RWPE1 (cell line): Measurements from ENCODE around the gene PCBP3.
"Not testable (repeated sequence)": the region's sequence is repeated elsewhere in the genome, so short reads cannot be mapped to it uniquely, and the experiment has no call there.

Experiments used
- CTCF ChIA-PET: fragments of 350-600 bp; sonication (Branson Sonifier 250); formaldehyde crosslinking; extraction: SDS; loops from one replicate; lab custom pipeline; 2021; lab: Yijun Ruan, JAX
- POLR2A ChIA-PET: fragments of 400-600 bp; formaldehyde crosslinking; extraction: SDS; loops from one replicate; lab custom pipeline; 2020; ENCODE audit warnings: antibody characterized with exemption; ENCODE audit not compliant: low non-redundant PET; lab: Yijun Ruan, JAX
- DNase-seq: peaks from one replicate; pipeline ENCODE4 v3.0.0; 2012; ENCODE audit warnings: low spot score
- H3K27ac ChIP-seq: fragments of 450-650 bp; 2 replicates; pipeline ENCODE4 v1.5.1; 2017
- TF ChIP-seq, protein P1 (sequence below): fragments of 450-650 bp; conservative IDR thresholded peaks from 2 replicates; pipeline ENCODE4 v1.5.1; 2017; ENCODE audit warnings: low read depth, mild to moderate bottlenecking

Gene PCBP3

DNA sequence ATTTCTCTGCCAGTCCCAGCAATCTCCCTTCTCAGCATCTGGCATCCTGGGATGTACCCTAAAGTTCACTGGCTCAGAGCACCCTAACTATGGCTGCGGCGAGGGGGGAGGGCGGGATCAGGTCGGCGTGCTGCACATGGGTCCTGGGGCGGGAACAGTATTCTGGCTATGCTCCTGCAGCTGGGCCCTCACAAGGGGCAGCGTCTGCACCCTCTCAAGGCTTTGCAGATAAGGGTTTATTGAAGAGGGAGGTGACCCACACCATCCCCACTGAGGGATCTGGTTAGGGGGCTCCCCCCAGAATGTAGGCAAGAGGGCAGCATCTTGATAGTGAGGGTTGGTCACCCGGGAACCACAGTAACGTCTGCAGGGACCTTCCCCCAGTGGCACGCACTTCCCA, 44.9 kb upstream of the PCBP3 start:
- no peak for DNase-seq
- POLR2A ChIA-PET: no interaction called here
- CTCF ChIA-PET: interaction anchor here (1.0 kb wide), 1 partner anchor 43 kb away, joined by 3 read pairs; no protein-coding TSS in a partner anchor
- TF ChIP-seq, protein P1, sequence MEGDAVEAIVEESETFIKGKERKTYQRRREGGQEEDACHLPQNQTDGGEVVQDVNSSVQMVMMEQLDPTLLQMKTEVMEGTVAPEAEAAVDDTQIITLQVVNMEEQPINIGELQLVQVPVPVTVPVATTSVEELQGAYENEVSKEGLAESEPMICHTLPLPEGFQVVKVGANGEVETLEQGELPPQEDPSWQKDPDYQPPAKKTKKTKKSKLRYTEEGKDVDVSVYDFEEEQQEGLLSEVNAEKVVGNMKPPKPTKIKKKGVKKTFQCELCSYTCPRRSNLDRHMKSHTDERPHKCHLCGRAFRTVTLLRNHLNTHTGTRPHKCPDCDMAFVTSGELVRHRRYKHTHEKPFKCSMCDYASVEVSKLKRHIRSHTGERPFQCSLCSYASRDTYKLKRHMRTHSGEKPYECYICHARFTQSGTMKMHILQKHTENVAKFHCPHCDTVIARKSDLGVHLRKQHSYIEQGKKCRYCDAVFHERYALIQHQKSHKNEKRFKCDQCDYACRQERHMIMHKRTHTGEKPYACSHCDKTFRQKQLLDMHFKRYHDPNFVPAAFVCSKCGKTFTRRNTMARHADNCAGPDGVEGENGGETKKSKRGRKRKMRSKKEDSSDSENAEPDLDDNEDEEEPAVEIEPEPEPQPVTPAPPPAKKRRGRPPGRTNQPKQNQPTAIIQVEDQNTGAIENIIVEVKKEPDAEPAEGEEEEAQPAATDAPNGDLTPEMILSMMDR: no peak
- H3K27ac ChIP-seq: no peak overlapping the region

DNA sequence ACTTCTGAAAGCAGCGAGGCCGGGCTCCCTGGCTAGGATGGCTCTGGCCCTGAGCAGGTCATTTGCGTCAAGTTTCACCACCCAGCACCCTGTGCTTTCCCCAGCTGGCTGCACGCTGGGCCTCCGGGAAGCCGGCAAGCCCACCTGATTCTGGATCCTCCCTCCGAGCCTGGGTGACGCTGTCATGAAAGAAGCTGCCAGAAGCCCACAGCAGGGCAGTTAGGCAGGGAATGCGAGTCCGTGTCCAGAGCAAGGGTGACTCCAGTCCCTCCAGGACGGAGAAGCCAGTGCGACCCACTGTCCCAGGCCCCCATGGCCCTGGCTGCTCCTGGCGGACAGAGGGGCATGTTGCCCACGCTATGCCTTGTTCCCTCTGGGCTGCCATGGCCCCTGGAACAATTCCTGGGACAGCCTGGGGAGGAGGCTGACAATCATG, 44.4 kb upstream of the PCBP3 start:
- ChIA-PET POLR2A (no interaction called here), CTCF (interaction anchor here (1.0 kb wide), 1 partner anchor 43 kb away, joined by 3 read pairs; no protein-coding TSS in a partner anchor)
- no peak overlapping the region for H3K27ac ChIP-seq
- TF ChIP-seq, protein P1: no peak
- DNase-seq: no peak

DNA sequence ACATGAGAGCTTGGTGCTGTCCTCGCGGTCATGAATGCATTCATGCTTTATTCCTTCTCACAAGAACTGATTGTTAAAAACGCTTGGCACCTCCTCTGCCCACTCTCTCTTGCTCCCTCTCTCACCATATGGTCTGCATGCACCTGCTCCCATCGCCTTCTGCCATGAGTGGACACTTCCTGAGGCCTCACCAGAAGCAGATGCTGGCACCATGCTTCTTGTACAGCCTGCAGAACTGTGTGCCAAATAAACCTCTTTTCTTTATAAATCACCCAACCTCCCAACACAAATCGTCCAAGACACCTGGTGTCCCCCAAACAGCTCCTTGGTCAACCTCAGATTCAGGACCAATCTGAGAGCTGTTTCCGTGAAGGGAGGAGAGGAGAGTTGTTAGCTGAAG, 43.3 kb upstream of the PCBP3 start:
- ChIA-PET POLR2A (interaction anchor here (0.7 kb wide), 1 partner anchor 136 kb away, joined by 3 read pairs; no protein-coding TSS in a partner anchor), CTCF (no interaction called here)
- TF ChIP-seq, protein P1: no peak
- no peak overlapping the region for H3K27ac ChIP-seq
- DNase-seq: no peak

DNA sequence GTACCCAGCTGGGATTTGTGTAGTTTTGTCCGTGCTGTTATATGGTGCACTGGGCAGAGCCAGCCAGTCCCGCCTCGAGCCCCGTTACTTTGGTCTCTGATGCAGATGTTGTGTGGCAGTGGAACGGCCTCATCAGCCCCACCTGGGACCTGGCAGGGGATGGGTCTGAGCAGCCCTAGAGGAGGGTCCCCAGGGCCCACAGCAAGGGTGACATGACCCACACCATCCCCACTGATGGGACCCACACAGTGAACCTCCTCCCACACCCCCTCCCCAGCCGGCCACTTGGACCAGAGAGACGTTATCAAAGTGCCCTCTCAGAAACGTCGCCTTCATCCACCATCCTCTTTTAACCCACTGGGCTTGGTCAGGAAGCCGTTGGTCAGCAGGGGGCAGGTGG, 42.0 kb upstream of the PCBP3 start:
- TF ChIP-seq, protein P1: no peak
- H3K27ac ChIP-seq: no peak overlapping the region
- CTCF ChIA-PET: interaction anchor here (0.9 to 1.6 kb wide), 2 partner anchors 46 to 67 kb away, joined by 3 to 5 read pairs; no protein-coding TSS in a partner anchor
- DNase-seq: no peak
- POLR2A ChIA-PET: no interaction called here

DNA sequence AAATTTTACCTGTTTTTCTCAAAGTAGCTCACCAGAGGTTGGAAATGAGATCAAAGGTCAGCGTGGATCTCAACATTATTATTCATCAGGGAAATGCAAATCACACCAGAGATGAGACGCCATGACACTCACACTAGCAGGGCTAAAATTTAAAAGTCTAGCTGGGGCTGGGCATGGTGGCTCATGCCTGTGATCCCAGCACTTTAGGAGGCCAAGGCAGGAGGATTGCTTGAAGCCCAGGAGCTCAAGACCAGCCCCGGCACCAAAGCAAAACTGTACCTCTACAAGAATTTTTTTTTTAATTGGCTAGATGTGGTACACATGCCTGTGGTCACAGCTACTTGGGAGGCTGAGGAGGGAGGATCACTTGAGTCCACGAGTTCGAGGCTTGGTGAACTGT, 41.4 kb upstream of the PCBP3 start:
- no peak overlapping the region for H3K27ac ChIP-seq
- POLR2A ChIA-PET: no interaction called here
- CTCF ChIA-PET: interaction anchor here (0.9 to 1.6 kb wide), 2 partner anchors 46 to 67 kb away, joined by 3 to 5 read pairs; no protein-coding TSS in a partner anchor
- no peak for DNase-seq
- TF ChIP-seq, protein P1: no peak

DNA sequence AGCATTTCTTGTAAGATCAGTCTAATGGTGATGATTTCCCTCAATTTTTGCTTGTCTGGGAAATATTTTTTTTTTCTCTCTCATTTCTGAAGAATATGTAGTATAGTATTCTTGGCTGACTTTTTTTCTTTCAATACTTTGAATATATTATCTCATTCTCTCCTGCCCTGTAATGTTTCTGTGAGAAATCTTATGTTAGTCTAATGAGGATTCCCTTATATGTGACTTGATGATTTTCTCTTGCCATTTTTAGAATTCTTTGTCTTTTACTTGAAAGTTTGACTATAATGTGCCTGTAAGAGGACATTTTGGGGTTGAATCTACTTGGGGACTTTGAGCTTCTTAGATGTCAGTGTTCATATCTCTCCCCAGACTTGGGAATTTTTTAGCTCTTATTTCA, 40.0 kb upstream of the PCBP3 start:
- CTCF ChIA-PET: interaction anchor here (0.6 to 0.8 kb wide), 2 partner anchors 19 to 465 kb away, joined by 3 read pairs; no protein-coding TSS in a partner anchor

DNA sequence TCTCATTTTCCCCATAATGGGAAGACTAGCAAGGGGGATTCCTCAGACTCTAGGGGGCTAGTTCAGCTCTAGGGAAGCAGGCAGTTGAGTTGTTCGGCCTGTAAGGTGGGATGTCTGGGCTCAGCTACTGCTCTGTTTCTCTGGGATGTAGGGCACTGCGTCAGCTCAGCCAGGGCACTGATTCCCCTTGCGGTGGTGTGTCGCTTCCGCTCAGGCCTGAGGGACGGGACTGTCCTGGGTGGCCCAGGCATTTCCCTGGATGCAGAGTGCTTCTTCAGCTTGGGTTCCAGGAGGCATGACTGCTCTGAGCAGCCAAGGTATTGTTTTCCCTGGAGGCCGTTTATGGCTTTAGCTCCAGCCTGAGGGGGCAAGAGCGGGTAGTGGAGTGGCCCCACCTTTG, 38.8 kb upstream of the PCBP3 start:
- POLR2A ChIA-PET, DNase-seq, CTCF ChIA-PET, H3K27ac ChIP-seq: not testable (repeated sequence)

More for the DNA sequence above, 40.0 kb upstream of the PCBP3 start:
- DNase-seq: no peak
- H3K27ac ChIP-seq: no peak overlapping the region
- TF ChIP-seq, protein P1: no peak
- POLR2A ChIA-PET: no interaction called here
